ENCODE data around the gene NACC2. TPM values are rescaled to one million over a fixed set of nuclear protein-coding genes. Genes with fewer than 3 reads are reported as not detected.

Gene NACC2
- total and polyA plus RNA-seq, 2 of the 8 experiments (the other 6 are each of a cell fraction or from before 2014, with no cell fraction given) = 8.3 to 14.0 TPM

DNA sequence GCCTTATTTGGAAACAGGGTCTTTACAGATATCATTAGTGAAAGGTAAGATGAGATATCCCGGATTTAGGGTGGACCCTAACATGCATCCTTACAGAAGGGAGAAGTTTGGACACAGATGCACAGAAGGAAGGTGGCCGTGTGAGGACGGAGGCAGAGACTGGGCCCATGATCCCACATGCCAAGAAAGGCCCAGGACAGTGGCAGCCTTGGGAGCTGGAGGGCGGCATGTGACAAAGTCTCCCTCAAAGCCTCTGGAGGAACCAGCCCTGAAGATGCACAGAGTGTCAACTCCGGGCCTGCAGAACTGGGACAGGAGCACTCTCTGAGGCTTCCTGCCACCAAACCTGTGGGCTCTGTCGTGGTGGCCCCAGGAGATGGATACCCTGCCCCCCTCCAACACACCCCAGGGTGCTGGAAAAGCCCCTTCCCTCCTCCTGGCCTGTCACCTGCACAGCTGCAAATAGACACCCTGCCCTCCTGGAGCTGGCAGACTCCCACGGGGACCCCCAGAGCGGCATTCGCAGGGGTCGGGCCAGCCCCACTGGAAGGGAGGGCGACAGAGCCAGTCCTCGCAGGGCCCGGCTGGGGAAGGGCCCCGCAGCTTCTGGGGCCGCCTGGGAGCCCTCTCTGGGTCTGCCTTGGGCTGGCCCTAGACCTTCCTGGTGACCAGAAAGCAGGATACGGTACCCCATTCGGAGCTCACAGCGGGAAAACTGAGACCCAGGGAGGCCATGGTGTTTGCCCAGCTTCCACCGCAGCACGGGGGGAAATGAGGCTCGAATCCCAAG, 7.9 kb downstream of the NACC2 start:
- H4K91ac ChIP-seq (replicated peaks; ENCODE audit: insufficient read length, low read length) = no peak overlapping the region
- peaks cover 0 to 32% (median 14%) of the 10 kb centered on the region in 4 experiments; a peak in 6 of 7 replicates for H3K4me1 ChIP-seq (replicated peaks in 1 of 4; ENCODE audit: control insufficient read depth in 3 of 4, insufficient read depth in 4 of 4, low read length in 3 of 4)
- no peaks in the 10 kb centered on the region for H3K9me3 ChIP-seq (ENCODE audit: insufficient read depth in 2 of 2, low read depth in 1 of 2, low read length in 1 of 2)
- H4K20me1 ChIP-seq (replicated peaks in 1 of 2; ENCODE audit: control insufficient read depth in 1 of 2, insufficient read depth in 2 of 2, low read length in 2 of 2) = peaks cover 0 to 2% of the 10 kb centered on the region in 2 experiments
- peak overlapping the region; percentile 85 for H2AK5ac ChIP-seq (ENCODE audit: low read depth, low read length)
- POLR2A ChIA-PET (ENCODE audit: partially characterized antibody) = interaction anchor here (0.8 kb wide), 1 partner anchor 35 kb away, joined by 4 read pairs; no protein-coding TSS in a partner anchor
- H3K23me2 ChIP-seq (ENCODE audit: low read depth, low read length) = no peaks in the 10 kb centered on the region
- no peak overlapping the region for H3K9ac ChIP-seq (replicated peaks in 1 of 4; ENCODE audit: extremely low read depth in 1 of 4, low read depth in 3 of 4, low read length in 3 of 4)
- H3K27ac ChIP-seq (ENCODE audit: low read depth, low read length) = no peak overlapping the region
- no peak overlapping the region for H3K23ac ChIP-seq (ENCODE audit: insufficient read length)
- H2BK12ac ChIP-seq (ENCODE audit: low read depth, low read length) = no peak overlapping the region
- H4K5ac ChIP-seq (ENCODE audit: insufficient read length, low read depth, low read length) = no peak overlapping the region
- H4K8ac ChIP-seq (ENCODE audit: extremely low read depth, insufficient read depth, low read length) = no peak overlapping the region; the same call in 1 of the 2 replicates
- H3K4me3 ChIP-seq (ENCODE audit: extremely low read depth in 1 of 4, insufficient read depth in 2 of 4, low read depth in 3 of 4, low read length in 4 of 4) = no peak overlapping the region
- H3K79me1 ChIP-seq (ENCODE audit: low read depth, low read length) = no peaks in the 10 kb centered on the region; the same call in 1 of the 2 replicates
- no peak overlapping the region for H3K4ac ChIP-seq (replicated peaks; ENCODE audit: insufficient read length, low read depth, low read length)
- no peak overlapping the region for H3K56ac ChIP-seq (replicated peaks; ENCODE audit: insufficient read length, low read depth, low read length)
- WGBS, 2 experiments (ENCODE audit: extremely low coverage in 1 of 2, insufficient coverage in 1 of 2, insufficient read length in 1 of 2, insufficient replicate concordance in 2 of 2, low coverage in 1 of 2, low lambda C conversion rate in 2 of 2, missing lambda C conversion rate in 1 of 2) = 90% methylated on average over 17 of the region's 21 CpGs; no CpG with 5 or more reads in 1 of the 2 experiments
- TF ChIP-seq SP1 (IDR thresholded peaks at IDR 0.05; ENCODE audit: low read depth, low read length) (no peak), RAD21 (IDR thresholded peaks at IDR 0.05 in 1 of 2, conservative IDR thresholded peaks at IDR 0.05 in 1 of 2; ENCODE audit: low read depth in 2 of 2, low read length in 2 of 2) (no peak), ASH2L (IDR thresholded peaks at IDR 0.05; ENCODE audit: low read length) (no peak), CHD1 (IDR thresholded peaks at IDR 0.05; ENCODE audit: low read depth, low read length) (no peak), GABPA (IDR thresholded peaks at IDR 0.05; ENCODE audit: borderline replicate concordance, insufficient read depth, low read length) (no peak), RBBP5 (IDR thresholded peaks at IDR 0.05; ENCODE audit: borderline replicate concordance, low read depth, low read length) (no peak), SIX5 (IDR thresholded peaks at IDR 0.05; ENCODE audit: low read depth, low read length) (no peak)
- TF ChIP-seq, protein P1, sequence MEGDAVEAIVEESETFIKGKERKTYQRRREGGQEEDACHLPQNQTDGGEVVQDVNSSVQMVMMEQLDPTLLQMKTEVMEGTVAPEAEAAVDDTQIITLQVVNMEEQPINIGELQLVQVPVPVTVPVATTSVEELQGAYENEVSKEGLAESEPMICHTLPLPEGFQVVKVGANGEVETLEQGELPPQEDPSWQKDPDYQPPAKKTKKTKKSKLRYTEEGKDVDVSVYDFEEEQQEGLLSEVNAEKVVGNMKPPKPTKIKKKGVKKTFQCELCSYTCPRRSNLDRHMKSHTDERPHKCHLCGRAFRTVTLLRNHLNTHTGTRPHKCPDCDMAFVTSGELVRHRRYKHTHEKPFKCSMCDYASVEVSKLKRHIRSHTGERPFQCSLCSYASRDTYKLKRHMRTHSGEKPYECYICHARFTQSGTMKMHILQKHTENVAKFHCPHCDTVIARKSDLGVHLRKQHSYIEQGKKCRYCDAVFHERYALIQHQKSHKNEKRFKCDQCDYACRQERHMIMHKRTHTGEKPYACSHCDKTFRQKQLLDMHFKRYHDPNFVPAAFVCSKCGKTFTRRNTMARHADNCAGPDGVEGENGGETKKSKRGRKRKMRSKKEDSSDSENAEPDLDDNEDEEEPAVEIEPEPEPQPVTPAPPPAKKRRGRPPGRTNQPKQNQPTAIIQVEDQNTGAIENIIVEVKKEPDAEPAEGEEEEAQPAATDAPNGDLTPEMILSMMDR (IDR thresholded peaks at IDR 0.05; ENCODE audit: control extremely low read depth in 1 of 3, insufficient read depth in 1 of 3, low read depth in 1 of 3, low read length in 3 of 3) = no peak
- no peak overlapping the region for H2AFZ ChIP-seq (ENCODE audit: low read length)
- H2BK15ac ChIP-seq (ENCODE audit: low read length) = no peak overlapping the region
- no peak overlapping the region for H3K4me2 ChIP-seq (ENCODE audit: insufficient read depth in 1 of 2, low read depth in 2 of 2, low read length in 2 of 2)
- H3K18ac ChIP-seq (ENCODE audit: extremely low read depth, low read length) = peak overlapping the region; percentile 38
- no peak overlapping the region for H2BK20ac ChIP-seq (ENCODE audit: low read length)
- no peak overlapping the region for H2BK120ac ChIP-seq (replicated peaks; ENCODE audit: low read depth, low read length)
- CTCF ChIA-PET (ENCODE audit: partially characterized antibody) = interaction anchor here (1.0 to 1.2 kb wide), 4 partner anchors 8 to 104 kb away, joined by 3 read pairs; no protein-coding TSS in a partner anchor
- no peaks in the 10 kb centered on the region for H3K36me3 ChIP-seq (ENCODE audit: control insufficient read depth in 2 of 4, insufficient read depth in 4 of 4, low read length in 3 of 4)
- no peak for FAIRE-seq
- H3K27me3 ChIP-seq (replicated peaks in 1 of 4; ENCODE audit: control insufficient read depth in 3 of 4, extremely low read depth in 1 of 4, insufficient read depth in 3 of 4, low read length in 3 of 4) = no peaks in the 10 kb centered on the region
- DNase-seq (ENCODE audit: low read depth in 1 of 2, low spot score in 2 of 2) = peak in 1 of 2 experiments; percentile 50
- H2BK5ac ChIP-seq (ENCODE audit: low read depth, low read length) = no peak overlapping the region
- H3K14ac ChIP-seq (ENCODE audit: insufficient read length) = no peak overlapping the region
- peaks cover 0 to 6% of the 10 kb centered on the region in 2 experiments; a peak in 1 of 4 replicates for H3K79me2 ChIP-seq (ENCODE audit: control insufficient read depth in 1 of 2, insufficient read depth in 2 of 2, low read length in 2 of 2)
